ENCODE data around the gene TBX10. TPM values are rescaled to one million over a fixed set of nuclear protein-coding genes. Genes with fewer than 3 reads are reported as not detected.

The TBX10 gene
- total and polyA plus RNA-seq, 4 donors = not detected

DNA sequence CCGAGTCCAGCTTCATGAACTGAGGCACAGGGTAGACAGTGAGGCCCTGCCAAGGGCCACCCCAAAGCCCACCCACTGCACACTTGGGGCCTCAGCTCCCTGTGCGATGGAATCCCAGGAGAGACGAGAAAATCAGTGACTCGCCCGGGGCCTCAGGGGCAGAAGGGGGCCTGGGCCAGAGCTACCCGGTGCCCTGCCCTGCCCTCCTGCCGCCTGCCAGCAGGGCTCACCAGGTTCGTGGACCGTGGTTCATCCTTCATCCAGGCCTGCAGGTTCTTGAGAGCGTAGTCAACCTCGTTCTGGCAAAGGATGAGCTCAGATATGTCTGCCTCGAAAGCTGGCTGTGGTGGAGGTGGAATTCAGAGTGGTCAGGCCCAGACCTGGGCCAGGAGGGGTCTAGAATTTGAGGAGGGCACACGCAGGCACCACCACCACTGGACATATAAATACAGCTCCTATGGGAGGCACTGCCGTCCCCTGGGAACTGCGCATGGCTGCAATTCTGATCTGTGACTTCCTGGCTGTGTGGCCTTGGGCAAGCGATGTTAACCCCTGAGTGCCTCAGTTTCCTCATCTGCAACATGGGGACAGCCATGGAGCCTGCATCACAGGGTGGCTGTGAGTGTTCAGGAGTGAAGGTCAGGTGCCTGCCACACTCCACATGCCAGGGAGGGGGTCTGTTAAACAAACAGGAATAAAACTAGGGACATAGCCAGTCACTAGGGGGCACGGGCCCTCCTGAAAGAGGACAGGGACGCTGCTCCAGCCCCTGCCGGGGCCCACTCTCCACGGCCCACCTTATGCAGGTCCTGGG lies 27.3 kb upstream of the TBX10 start:
- Histone ChIP-seq H3K36me3 (ENCODE audit: control insufficient read depth in 4 of 4, insufficient read depth in 4 of 4, low read length in 4 of 4) (no peaks in the 10 kb centered on the region), H3K4me3 (no peak overlapping the region), H3K27ac (ENCODE audit: low read depth in 1 of 2, low read length in 1 of 2) (no peak overlapping the region), H3K4me1 (ENCODE audit: control insufficient read depth in 5 of 5, insufficient read depth in 5 of 5, low read length in 5 of 5) (no peaks in the 10 kb centered on the region), H3K27me3 (ENCODE audit: control insufficient read depth in 3 of 3, insufficient read depth in 3 of 3, low read length in 2 of 3) (no peaks in the 10 kb centered on the region), H3K9me3 (ENCODE audit: control insufficient read depth in 4 of 4, insufficient read depth in 3 of 4, low read length in 3 of 4) (peaks cover 0 to 3% (median 0%) of the 10 kb centered on the region in 4 donors), H3K9ac (ENCODE audit: insufficient read depth in 1 of 2, low read length in 2 of 2) (no peak overlapping the region)
- ATAC-seq (ENCODE audit: insufficient read depth, low FRiP score) = no peak
- DNase-seq = no peak
- 74 to 82% methylated on average over 20 of the region's 20 CpGs for WGBS, 2 donors
- TF ChIP-seq, protein P1, sequence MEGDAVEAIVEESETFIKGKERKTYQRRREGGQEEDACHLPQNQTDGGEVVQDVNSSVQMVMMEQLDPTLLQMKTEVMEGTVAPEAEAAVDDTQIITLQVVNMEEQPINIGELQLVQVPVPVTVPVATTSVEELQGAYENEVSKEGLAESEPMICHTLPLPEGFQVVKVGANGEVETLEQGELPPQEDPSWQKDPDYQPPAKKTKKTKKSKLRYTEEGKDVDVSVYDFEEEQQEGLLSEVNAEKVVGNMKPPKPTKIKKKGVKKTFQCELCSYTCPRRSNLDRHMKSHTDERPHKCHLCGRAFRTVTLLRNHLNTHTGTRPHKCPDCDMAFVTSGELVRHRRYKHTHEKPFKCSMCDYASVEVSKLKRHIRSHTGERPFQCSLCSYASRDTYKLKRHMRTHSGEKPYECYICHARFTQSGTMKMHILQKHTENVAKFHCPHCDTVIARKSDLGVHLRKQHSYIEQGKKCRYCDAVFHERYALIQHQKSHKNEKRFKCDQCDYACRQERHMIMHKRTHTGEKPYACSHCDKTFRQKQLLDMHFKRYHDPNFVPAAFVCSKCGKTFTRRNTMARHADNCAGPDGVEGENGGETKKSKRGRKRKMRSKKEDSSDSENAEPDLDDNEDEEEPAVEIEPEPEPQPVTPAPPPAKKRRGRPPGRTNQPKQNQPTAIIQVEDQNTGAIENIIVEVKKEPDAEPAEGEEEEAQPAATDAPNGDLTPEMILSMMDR (IDR thresholded peaks at IDR 0.05; ENCODE audit: control extremely low read depth, extremely low read depth) = no peak

DNA sequence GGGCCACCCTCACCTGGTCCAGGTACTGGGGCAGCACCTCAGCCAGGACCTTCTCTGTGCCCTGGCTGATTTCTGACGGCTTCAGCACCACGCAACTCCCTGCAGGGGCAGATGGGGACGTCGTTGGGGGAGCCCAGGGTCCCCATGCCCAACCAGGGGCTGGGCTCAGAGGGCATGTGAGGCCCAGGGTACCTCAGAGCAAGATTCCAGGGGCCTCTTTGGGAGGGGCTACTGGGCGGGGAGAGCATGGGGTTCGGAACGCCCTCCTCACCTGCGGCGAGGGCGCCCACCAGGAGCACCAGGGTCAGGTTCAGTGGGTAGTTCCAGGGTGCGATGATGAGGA lies 26.7 kb upstream of the TBX10 start:
- Histone ChIP-seq H3K9ac (ENCODE audit: insufficient read depth in 1 of 2, low read length in 2 of 2) (no peak overlapping the region), H3K36me3 (ENCODE audit: control insufficient read depth in 4 of 4, insufficient read depth in 4 of 4, low read length in 4 of 4) (no peaks in the 10 kb centered on the region), H3K27ac (ENCODE audit: low read depth in 1 of 2, low read length in 1 of 2) (no peak overlapping the region), H3K4me3 (no peak overlapping the region), H3K4me1 (ENCODE audit: control insufficient read depth in 5 of 5, insufficient read depth in 5 of 5, low read length in 5 of 5) (no peaks in the 10 kb centered on the region), H3K9me3 (ENCODE audit: control insufficient read depth in 4 of 4, insufficient read depth in 3 of 4, low read length in 3 of 4) (peaks cover 0 to 3% (median 0%) of the 10 kb centered on the region in 4 donors), H3K27me3 (ENCODE audit: control insufficient read depth in 3 of 3, insufficient read depth in 3 of 3, low read length in 2 of 3) (no peaks in the 10 kb centered on the region)
- TF ChIP-seq, protein P1 (IDR thresholded peaks at IDR 0.05; ENCODE audit: control extremely low read depth, extremely low read depth) = no peak
- WGBS, 2 donors = 90 to 93% methylated on average over 11 of the region's 11 CpGs
- no peak for DNase-seq
- no peak for ATAC-seq (ENCODE audit: insufficient read depth, low FRiP score)

DNA sequence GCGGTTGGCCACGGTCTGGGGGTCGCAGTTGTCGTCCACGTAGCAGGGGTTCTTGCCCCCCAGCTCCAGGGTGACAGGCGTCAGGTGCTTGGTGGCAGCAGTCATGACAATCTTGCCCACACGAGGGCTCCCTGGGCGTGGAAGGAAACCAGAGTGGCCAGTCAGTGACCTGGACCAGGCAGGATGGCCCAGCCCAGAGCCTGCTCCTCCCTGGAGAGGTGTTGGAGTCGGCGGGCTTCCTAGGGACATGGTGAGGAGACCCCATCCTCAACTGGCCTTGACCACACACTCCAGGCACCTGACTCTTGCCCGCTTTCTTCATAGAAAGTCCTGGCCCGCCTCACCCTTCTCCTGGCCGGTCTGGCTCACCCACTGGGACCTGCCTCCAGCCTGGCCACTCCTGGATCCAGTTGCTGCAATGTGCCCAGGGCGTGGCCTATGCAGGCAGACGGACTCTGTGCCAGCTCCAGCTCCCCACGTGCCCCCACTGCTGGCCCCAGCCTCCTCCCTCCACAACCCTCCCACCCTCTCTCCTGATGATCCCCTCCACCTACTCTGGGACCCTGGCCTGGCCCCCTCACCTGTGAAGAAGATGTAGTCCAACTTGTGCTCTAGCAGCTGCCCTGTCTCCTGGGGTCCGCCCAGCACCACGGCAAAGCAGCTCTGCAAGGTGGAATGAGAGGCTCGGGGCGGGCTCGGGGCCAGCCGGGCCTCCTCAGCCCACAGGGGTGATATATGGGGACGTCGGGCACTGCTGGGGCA lies 26.2 kb upstream of the TBX10 start:
- DNase-seq = no peak
- Histone ChIP-seq H3K9me3 (ENCODE audit: control insufficient read depth in 4 of 4, insufficient read depth in 3 of 4, low read length in 3 of 4) (peaks cover 0 to 3% (median 0%) of the 10 kb centered on the region in 4 donors), H3K4me3 (no peak overlapping the region), H3K27ac (ENCODE audit: low read depth in 1 of 2, low read length in 1 of 2) (no peak overlapping the region), H3K9ac (ENCODE audit: insufficient read depth in 1 of 2, low read length in 2 of 2) (no peak overlapping the region), H3K27me3 (ENCODE audit: control insufficient read depth in 3 of 3, insufficient read depth in 3 of 3, low read length in 2 of 3) (no peaks in the 10 kb centered on the region), H3K36me3 (ENCODE audit: control insufficient read depth in 4 of 4, insufficient read depth in 4 of 4, low read length in 4 of 4) (no peaks in the 10 kb centered on the region), H3K4me1 (ENCODE audit: control insufficient read depth in 5 of 5, insufficient read depth in 5 of 5, low read length in 5 of 5) (no peaks in the 10 kb centered on the region)
- ATAC-seq (ENCODE audit: insufficient read depth, low FRiP score) = no peak
- TF ChIP-seq, protein P1 (IDR thresholded peaks at IDR 0.05; ENCODE audit: control extremely low read depth, extremely low read depth) = peak; percentile 3
- 71 to 79% methylated on average over 24 of the region's 24 CpGs for WGBS, 2 donors

Data from lung (tissue), 12 donors.